Left lung (tissue), 14 donors: ENCODE measurements around the gene SULT1E1. TPM values are rescaled to one million over a fixed set of nuclear protein-coding genes. Genes with fewer than 3 reads are reported as not detected.
A peak's percentile ranks its signal among the peaks of the same experiment; 100 is the strongest.

Experiments
- ATAC-seq: fragments of 200-7000 bp; cut with Tn5 transposase; one replicate; pipeline ENCODE4 v1.9.1; 2020; ENCODE audit warnings: moderate library complexity
- DNase-seq, 4 donors: peaks; one replicate each; pipeline ENCODE4 v3.0.0-alpha.2; 2013 to 2020
- H3K27ac ChIP-seq, 2 donors: fragments of 200-600 bp; sonication (generic) in 1 of 2; one replicate each; pipeline versions ENCODE4 v1.5.0 to v1.8.0; 2020 to 2021
- H3K27me3 ChIP-seq, 2 donors: fragments of 200-600 bp; sonication (generic) in 1 of 2; one replicate each; pipeline versions ENCODE4 v1.5.0 to v1.8.0; 2020 to 2021
- H3K36me3 ChIP-seq, 2 donors: fragments of 200-600 bp; sonication (generic) in 1 of 2; one replicate each; pipeline versions ENCODE4 v1.5.0 to v1.8.0; 2020 to 2021
- H3K4me1 ChIP-seq, 2 donors: fragments of 200-600 bp; one replicate each; pipeline ENCODE4 v1.8.0; 2021
- H3K4me3 ChIP-seq, 2 donors: fragments of 200-600 bp; sonication (generic) in 1 of 2; one replicate each; pipeline versions ENCODE4 v1.5.0 to v1.8.0; 2020 to 2021; ENCODE audit warnings: mild to moderate bottlenecking in 1 of 2
- H3K9me3 ChIP-seq, 2 donors: fragments of 200-600 bp; sonication (generic) in 1 of 2; one replicate each; pipeline versions ENCODE4 v1.5.0 to v1.8.0; 2020 to 2021
- intact Hi-C, 2 donors: fragments of 100-400 bp; cut with DNase I; formaldehyde crosslinking; loops; one replicate each; pipeline versions ENCODE4 v1.11.2 to v1.14.2; 2022
- long read RNA-seq, 12 donors: library from polyadenylated mRNA in 2 of 12; unstranded in 2 of 12; transcript quantifications; one replicate each; pipeline ENCODE4 v2.0.0 and lab custom pipeline, GENCODE V29; 2019 to 2026
- polyA plus RNA-seq, 6 donors: library from polyadenylated mRNA; unstranded; fragments of 120-200 nt; gene quantifications; one replicate each; pipeline ENCODE4 v1.2.1, GENCODE V29; 2013; ENCODE audit not compliant: insufficient read length in 6 of 6
- total RNA-seq, 2 donors: library from RNA; stranded (reverse); fragmentation: NEBNext Ultra II Directional; extraction: Animal tissue kit (Norgen Biotek cat#: 25700); gene quantifications; one replicate each; pipeline ENCODE4 v1.2.1, GENCODE V29; 2021
- TF ChIP-seq, protein P1 (sequence below), 2 donors: fragments of 200-600 bp; sonication (generic) in 1 of 2; IDR thresholded peaks; one replicate each; pipeline versions ENCODE4 v1.5.0 to v1.8.0; 2021; ENCODE audit warnings: antibody characterized with exemption in 2 of 2
- donor health status: DM: no; HTN: yes; CAD: no.
- donor health status: DM: no; HTN: no; CAD: no.

SULT1E1 gene, protein sequence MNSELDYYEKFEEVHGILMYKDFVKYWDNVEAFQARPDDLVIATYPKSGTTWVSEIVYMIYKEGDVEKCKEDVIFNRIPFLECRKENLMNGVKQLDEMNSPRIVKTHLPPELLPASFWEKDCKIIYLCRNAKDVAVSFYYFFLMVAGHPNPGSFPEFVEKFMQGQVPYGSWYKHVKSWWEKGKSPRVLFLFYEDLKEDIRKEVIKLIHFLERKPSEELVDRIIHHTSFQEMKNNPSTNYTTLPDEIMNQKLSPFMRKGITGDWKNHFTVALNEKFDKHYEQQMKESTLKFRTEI
- 10 to 100 TPM in 1 of 2 donors, 1 to 10 TPM in 1; 7.7 to 12.0 TPM for total RNA-seq
- polyA plus RNA-seq, result 100 to 1,000 TPM; 179 to 311 (median 229) TPM
- long read RNA-seq, donor 1, transcript SULT1E1-201 (8 exons, 1,780 nt), result major isoform, 38 of 67 reads
- long read RNA-seq, donor 1, partial matches to known transcripts, result 19 of 67 reads
- long read RNA-seq, donor 1, other reads (novel, unspliced or antisense), result 7 of 67 reads
- long read RNA-seq, donor 2, transcript SULT1E1-201 (8 exons, 1,780 nt), result major isoform, 31 of 89 reads
- long read RNA-seq, donor 2, partial matches to known transcripts, result 43 of 89 reads
- long read RNA-seq, donor 2, other reads (novel, unspliced or antisense), result 11 of 89 reads
- long read RNA-seq, donor 3, transcript SULT1E1-201 (8 exons, 1,780 nt), result major isoform, 76 of 80 reads
- long read RNA-seq, donor 3, partial matches to known transcripts, result 0 of 80 reads
- long read RNA-seq, donor 3, other reads (novel, unspliced or antisense), result 0 of 80 reads
- long read RNA-seq, donor 4, partial matches to known transcripts, result 2 of 8 reads
- long read RNA-seq, donor 4, other reads (novel, unspliced or antisense), result 3 of 8 reads
- long read RNA-seq, donor 5, transcript SULT1E1-202 (5 exons, 913 nt), result minor isoform, 6 of 68 reads
- long read RNA-seq, donor 5, transcript SULT1E1-201 (8 exons, 1,780 nt), result major isoform, 37 of 68 reads
- long read RNA-seq, donor 5, partial matches to known transcripts, result 25 of 68 reads
- long read RNA-seq, donor 5, other reads (novel, unspliced or antisense), result 0 of 68 reads
- long read RNA-seq, donor 6, transcript SULT1E1-201 (8 exons, 1,780 nt), result major isoform, 65 of 99 reads
- long read RNA-seq, donor 6, transcript SULT1E1-202 (5 exons, 913 nt), result minor isoform, 5 of 99 reads
- long read RNA-seq, donor 6, partial matches to known transcripts, result 15 of 99 reads
- long read RNA-seq, donor 6, other reads (novel, unspliced or antisense), result 14 of 99 reads
- long read RNA-seq, donor 7, transcript SULT1E1-201 (8 exons, 1,780 nt), result major isoform, 5 of 29 reads
- long read RNA-seq, donor 7, partial matches to known transcripts, result 23 of 29 reads
- long read RNA-seq, donor 7, other reads (novel, unspliced or antisense), result 0 of 29 reads
- long read RNA-seq, donor 8, transcript SULT1E1-201 (8 exons, 1,780 nt), result major isoform, 9 of 9 reads
- long read RNA-seq, donor 8, partial matches to known transcripts, result 0 of 9 reads
- long read RNA-seq, donor 8, other reads (novel, unspliced or antisense), result 0 of 9 reads
- long read RNA-seq, donor 9, result 0 reads
- long read RNA-seq, donor 10, result 0 reads
- long read RNA-seq, donor 11, transcript SULT1E1-201 (8 exons, 1,780 nt), result major isoform, 5 of 5 reads
- long read RNA-seq, donor 11, partial matches to known transcripts, result 0 of 5 reads
- long read RNA-seq, donor 11, other reads (novel, unspliced or antisense), result 0 of 5 reads
- long read RNA-seq, donor 12, transcript SULT1E1-201 (8 exons, 1,780 nt), result major isoform, 20 of 25 reads
- long read RNA-seq, donor 12, partial matches to known transcripts, result 5 of 25 reads
- long read RNA-seq, donor 12, other reads (novel, unspliced or antisense), result 0 of 25 reads

DNA sequence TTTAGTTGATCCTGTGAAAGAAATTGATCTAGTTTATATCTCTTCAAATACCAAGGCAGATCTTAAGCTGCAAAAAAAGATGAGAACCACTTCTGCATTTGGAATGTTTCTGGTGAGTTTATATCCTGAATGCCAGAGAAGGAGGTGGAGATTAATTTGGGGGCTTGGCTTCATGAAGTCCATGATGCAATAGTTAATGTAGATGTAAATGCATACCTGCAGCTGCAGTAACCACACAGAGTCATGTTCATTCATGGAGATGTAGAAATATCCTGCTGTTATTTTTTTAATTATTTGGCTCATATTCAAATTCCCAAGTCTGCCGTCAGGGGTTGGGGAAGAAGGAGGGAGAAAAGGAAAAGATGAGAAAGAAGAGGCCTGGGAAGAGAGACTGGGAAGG, at the start of gene SULT1E1:
SULT1E1 (minus strand) TSS at position 94 of the 400 bp plus-strand sequence. CDS start 2,501 bp downstream, outside the sequence.
- Histone ChIP-seq H3K4me1 (no peaks in the 10 kb centered on the region), H3K9me3 (no peaks in the 10 kb centered on the region), H3K27me3 (no peaks in the 10 kb centered on the region), H3K4me3 (no peak within 1 kb of the TSS), H3K36me3 (no peaks in the 10 kb centered on the region), H3K27ac (no peak within 1 kb of the TSS)
- peak in 1 of 4 donors; percentile 28 for DNase-seq
- TF ChIP-seq, protein P1, sequence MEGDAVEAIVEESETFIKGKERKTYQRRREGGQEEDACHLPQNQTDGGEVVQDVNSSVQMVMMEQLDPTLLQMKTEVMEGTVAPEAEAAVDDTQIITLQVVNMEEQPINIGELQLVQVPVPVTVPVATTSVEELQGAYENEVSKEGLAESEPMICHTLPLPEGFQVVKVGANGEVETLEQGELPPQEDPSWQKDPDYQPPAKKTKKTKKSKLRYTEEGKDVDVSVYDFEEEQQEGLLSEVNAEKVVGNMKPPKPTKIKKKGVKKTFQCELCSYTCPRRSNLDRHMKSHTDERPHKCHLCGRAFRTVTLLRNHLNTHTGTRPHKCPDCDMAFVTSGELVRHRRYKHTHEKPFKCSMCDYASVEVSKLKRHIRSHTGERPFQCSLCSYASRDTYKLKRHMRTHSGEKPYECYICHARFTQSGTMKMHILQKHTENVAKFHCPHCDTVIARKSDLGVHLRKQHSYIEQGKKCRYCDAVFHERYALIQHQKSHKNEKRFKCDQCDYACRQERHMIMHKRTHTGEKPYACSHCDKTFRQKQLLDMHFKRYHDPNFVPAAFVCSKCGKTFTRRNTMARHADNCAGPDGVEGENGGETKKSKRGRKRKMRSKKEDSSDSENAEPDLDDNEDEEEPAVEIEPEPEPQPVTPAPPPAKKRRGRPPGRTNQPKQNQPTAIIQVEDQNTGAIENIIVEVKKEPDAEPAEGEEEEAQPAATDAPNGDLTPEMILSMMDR (IDR thresholded peaks at IDR 0.05), result no peak
- intact Hi-C loops, result no loop called here
- no peak for ATAC-seq

DNA sequence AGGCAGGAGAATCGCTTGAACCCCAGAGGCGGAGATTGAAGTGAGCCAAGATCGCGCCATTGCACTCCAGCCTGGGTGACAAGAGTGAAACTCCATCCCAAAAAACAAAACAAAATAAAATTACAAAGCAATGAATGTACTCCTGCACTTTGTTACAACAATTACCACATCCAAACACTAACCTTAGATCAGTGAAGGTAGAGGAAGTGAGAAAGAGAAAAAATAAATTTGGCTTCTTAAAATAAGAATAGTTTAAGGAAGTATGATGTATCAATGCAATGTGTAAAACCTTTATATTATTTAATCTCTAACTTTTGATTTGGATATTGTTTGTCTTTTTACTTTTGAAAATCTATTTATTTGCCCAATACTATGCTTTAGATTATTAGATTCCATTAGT, 49.2 kb upstream of the SULT1E1 start:
- Histone ChIP-seq H3K36me3 (no peaks in the 10 kb centered on the region), H3K9me3 (no peaks in the 10 kb centered on the region), H3K4me1 (no peaks in the 10 kb centered on the region), H3K27me3 (no peaks in the 10 kb centered on the region), H3K27ac (no peak overlapping the region), H3K4me3 (no peak overlapping the region)
- intact Hi-C loops, result no loop called here
- ATAC-seq (no peak), DNase-seq (no peak)
- TF ChIP-seq, protein P1 (IDR thresholded peaks at IDR 0.05), result no peak

DNA sequence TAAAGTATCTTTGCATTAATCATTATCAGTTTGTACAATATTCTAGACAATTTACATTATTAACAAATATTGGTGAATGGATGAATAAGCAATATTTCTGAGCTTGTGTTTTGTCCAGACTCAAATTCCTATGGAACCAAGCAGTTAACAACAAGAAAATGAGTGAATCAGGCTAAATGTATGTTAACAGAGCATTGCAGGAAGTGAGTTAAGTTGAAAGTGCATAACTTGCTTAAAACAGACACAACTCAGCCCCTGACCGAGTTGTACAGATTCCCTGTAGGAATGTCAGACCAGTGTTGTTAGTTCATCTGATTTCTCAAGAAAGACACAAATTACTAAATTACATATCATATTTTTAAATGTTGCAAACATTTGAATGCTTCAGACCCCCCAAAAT, 47.2 kb upstream of the SULT1E1 start:
- intact Hi-C loops, result no loop called here
- ATAC-seq (no peak), DNase-seq (no peak)
- no peaks in the 10 kb centered on the region for H3K4me1 ChIP-seq
- H3K9me3 ChIP-seq, result no peaks in the 10 kb centered on the region
- no peaks in the 10 kb centered on the region for H3K27me3 ChIP-seq
- no peaks in the 10 kb centered on the region for H3K36me3 ChIP-seq
- H3K4me3 ChIP-seq, result no peak overlapping the region
- TF ChIP-seq, protein P1 (IDR thresholded peaks at IDR 0.05), result no peak
- no peak overlapping the region for H3K27ac ChIP-seq

DNA sequence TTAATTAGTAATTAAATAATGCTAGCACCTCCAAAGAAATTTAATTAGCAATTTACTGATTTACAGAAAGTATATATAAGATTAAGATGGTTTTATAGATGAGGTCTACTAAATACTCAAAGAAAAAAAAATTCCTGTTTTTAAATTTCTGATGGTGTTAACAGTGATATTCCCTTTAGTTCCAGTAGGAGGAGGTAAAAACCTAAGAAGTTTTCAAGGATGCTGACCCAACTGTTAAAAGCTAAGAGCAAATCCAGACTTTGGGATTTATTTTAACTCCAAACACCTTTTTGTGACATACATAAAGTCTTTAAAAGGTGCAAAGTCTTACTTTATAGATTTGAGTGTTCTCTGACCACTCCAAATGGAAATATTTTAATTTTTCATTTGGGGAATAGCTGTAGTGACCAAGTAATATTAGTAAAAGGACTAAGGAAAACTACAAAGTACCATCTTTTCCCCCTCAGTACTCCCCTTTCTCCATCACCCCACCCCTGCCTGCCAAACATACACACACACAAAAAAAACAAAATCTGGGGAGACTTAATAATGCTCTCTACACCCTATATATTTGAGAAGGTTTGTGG, 36.7 kb upstream of the SULT1E1 start:
- DNase-seq, result peak in 1 of 4 donors; percentile 14

More for the DNA sequence above, 36.7 kb upstream of the SULT1E1 start:
- no peak for ATAC-seq
- no peak overlapping the region for H3K27ac ChIP-seq
- TF ChIP-seq, protein P1 (IDR thresholded peaks at IDR 0.05), result peak; percentile 10 to 23
- intact Hi-C loops, result loop anchor here in 1 of 2 donors (10.0 kb wide), 1 partner anchor 608 kb away; no protein-coding TSS in a partner anchor
- no peak overlapping the region for H3K4me3 ChIP-seq
- no peaks in the 10 kb centered on the region for H3K4me1 ChIP-seq
- no peaks in the 10 kb centered on the region for H3K9me3 ChIP-seq
- H3K36me3 ChIP-seq, result no peaks in the 10 kb centered on the region
- H3K27me3 ChIP-seq, result no peaks in the 10 kb centered on the region
